Measurements from ENCODE around the gene RALGPS2.
"Not testable (repeated sequence)": the region's sequence is repeated elsewhere in the genome, so short reads cannot be mapped to it uniquely, and the experiment has no call there.

GRCh38 chr1:178949866-178950265 lies 224.8 kb downstream of the RALGPS2 start:
- not testable (repeated sequence) for TF ChIP-seq EZH2 (IDR thresholded peaks at IDR 0.05; ENCODE audit: insufficient read depth, poor library complexity, severe bottlenecking); EZH2phosphoT487 (IDR thresholded peaks at IDR 0.05; ENCODE audit: insufficient read depth, low read depth)
